HG03060 (cell line): ENCODE measurements around the gene PDHB.

Experiments
- ATAC-seq: cut with Tn5 transposase; IDR thresholded peaks from one replicate; pipeline ENCODE4 v1.9.1; 2021; ENCODE audit warnings: low read depth, moderate number of reproducible peaks; ENCODE audit not compliant: unreplicated experiment

The PDHB gene

GRCh38 chr3:58433400-58434167 is at the start of gene PDHB:
Gene PDHB (minus strand): TSS chr3:58433832. CDS start chr3:58433809, 23 bp downstream.
- peak; percentile 60 for ATAC-seq

DNA sequence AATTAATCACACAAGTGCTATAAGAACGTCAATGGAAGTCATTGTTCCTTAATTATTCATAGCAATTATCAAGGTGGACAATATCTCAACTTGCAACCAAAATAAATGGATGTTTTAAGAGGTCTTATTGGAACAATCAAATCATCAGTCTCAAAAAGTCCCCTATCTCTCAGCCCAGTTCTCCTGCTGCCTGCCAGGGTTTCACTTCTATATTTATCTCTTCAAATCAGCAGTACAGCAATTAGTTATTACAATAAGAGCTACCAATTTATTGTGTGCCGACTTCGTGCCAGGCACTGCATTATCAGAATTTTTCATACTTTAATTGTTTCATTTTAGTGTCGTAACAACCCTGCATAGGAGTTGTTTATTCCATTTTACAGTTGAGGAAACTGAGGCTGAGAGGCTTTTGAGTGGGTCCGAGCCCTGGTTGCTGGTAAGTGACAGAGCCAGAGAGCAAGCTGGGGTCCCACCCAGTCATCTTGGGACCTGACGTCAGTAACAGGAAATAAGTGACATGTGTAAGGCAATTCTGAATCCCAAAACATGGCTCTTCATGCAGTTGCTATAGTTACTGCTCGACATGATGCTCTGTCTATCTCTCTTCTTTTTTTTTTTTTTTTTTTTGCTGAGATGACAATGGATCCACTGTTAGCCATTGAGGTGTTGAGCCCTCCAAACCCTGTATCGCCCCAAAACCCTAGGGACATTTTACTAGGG is 49.4 kb upstream of the PDHB start:
- ATAC-seq, result no peak

DNA sequence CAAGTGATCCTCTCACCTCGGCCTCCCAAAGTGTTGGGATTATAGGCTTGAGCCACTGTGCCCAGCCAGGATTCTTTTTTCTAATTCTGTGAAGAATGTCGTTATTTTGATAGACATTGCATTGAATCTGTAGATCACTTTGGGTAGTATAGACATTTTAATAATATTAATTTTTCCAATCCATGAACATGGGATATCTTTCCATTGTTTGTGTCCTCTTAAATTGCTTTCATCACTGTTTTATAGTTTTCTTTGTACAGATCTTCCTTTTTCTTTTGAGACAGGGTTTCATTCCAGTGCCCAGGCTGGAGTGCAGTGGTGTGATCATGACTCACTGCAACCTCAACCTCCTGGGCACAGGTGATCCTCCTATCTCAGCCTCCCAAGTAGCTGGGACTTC is 46.7 kb upstream of the PDHB start:
- ATAC-seq, result no peak

- ATAC-seq, result no peak
Observed at GRCh38 chr3:58478781-58479180, 45.1 kb upstream of the PDHB start.

DNA sequence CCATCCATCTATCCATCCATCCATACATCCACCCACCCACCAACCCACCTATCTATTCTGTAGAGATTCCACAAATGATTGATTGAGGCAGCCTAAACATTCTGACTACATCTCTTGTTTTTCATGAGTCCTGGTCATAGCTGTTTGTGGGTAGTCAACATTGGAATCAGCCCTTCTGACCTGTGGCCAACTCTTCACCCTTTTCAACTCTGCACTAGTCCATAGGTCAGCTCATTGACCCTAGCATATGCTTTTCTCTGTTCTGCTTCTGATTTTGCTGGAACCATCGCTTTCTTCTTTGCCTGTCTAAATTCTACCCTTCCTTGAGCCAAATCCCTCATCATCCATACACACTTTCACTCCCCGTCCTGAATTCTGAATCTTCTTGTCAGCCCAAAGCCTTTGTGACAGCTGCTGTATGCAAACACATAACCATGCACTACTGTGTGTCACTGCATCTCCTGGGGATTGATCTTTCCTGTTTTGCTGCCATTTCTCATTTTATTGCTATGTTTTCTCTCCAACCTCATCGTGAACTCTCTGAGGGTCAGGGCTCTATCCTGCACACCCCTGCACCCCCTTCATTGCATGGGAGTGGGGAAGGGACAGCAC is 41.4 kb upstream of the PDHB start:
- no peak for ATAC-seq

GRCh38 chr3:58474348-58474911 is 40.8 kb upstream of the PDHB start:
- ATAC-seq, result no peak

- no peak for ATAC-seq
Observed at GRCh38 chr3:58473275-58473674, 39.6 kb upstream of the PDHB start.

GRCh38 chr3:58471025-58471887 is 37.6 kb upstream of the PDHB start:
- ATAC-seq, result no peak

GRCh38 chr3:58470363-58471024 is 36.9 kb upstream of the PDHB start:
- no peak for ATAC-seq

DNA sequence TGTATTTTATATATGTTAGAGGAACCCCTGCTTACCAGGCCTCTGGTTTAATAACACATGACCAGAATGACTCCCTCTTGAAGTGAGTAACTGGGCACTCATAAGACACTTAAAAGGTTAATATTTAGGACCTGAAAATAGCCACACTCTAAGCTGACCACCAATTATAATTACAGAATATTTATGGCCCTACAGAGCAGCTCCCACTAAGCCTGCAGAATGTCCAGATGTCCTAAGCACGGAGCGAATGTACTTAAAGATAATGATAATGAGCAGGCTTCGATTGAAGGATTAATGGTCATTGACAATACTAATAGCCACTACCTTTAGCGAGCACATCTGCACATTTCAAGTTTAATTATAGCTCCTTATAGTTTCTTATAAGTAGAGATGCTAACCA is 35.5 kb upstream of the PDHB start:
- ATAC-seq, result no peak

GRCh38 chr3:58466899-58467563 is 33.4 kb upstream of the PDHB start:
- ATAC-seq, result no peak

- ATAC-seq, result no peak
Observed at GRCh38 chr3:58464866-58465265, 31.2 kb upstream of the PDHB start.

- ATAC-seq, result no peak
Observed at GRCh38 chr3:58463942-58464271, 30.3 kb upstream of the PDHB start.

- ATAC-seq, result no peak
Observed at GRCh38 chr3:58463181-58463941, 29.7 kb upstream of the PDHB start.

DNA sequence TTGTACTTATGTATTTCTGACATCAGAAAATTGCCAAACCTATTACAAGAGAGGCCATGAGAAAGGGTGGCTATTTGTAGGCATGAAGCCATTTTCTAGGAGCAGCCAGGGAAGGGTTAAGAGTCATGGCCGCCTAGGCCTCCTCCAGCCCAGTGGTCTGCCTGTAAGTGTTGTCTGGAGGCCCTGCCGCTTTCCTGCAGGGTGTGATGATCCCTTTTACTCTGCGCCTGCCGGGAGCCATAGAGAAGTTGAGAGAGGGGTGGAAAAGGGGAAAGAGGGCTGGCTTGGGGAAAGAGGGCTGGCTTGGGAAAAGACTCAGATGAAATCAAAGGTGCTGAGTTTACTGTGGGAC is 29.2 kb upstream of the PDHB start:
- no peak for ATAC-seq

- no peak for ATAC-seq
Observed at GRCh38 chr3:58459160-58459559, 25.5 kb upstream of the PDHB start.

GRCh38 chr3:58452176-58452575 is 18.5 kb upstream of the PDHB start:
- no peak for ATAC-seq

GRCh38 chr3:58441514-58442450 is 8.2 kb upstream of the PDHB start:
- ATAC-seq, result no peak
